HepG2 (cell line): ENCODE data around the gene OBSL1. TPM values are rescaled to one million over a fixed set of nuclear protein-coding genes. Genes with fewer than 3 reads are reported as not detected.

ENCODE experiments used
- AFF4 ChIP-seq: sonication (generic); formaldehyde crosslinking; IDR thresholded peaks from 2 replicates; pipeline ENCODE4 v1.4.0; 2020; ENCODE audit warnings: missing genetic modification reagents
- CERS6 ChIP-seq: sonication (generic); formaldehyde crosslinking; IDR thresholded peaks from 2 replicates; pipeline ENCODE4 v1.5.0; 2020; ENCODE audit warnings: missing genetic modification reagents
- KDM4B ChIP-seq: sonication (generic); formaldehyde crosslinking; IDR thresholded peaks from 2 replicates; pipeline ENCODE4 v1.4.0; 2020; ENCODE audit warnings: missing genetic modification reagents
- KDM5A ChIP-seq: fragments of 200-600 bp; sonication (generic); IDR thresholded peaks from 2 replicates; pipeline ENCODE4 v1.7.0; 2018; ENCODE audit warnings: antibody characterized with exemption, mild to moderate bottlenecking, low read length, borderline replicate concordance
- KIAA2018 ChIP-seq: sonication (generic); formaldehyde crosslinking; IDR thresholded peaks from 2 replicates; pipeline ENCODE4 v1.5.0; 2020; ENCODE audit warnings: mild to moderate bottlenecking, missing genetic modification reagents, borderline replicate concordance
- MLLT10 ChIP-seq: sonication (generic); formaldehyde crosslinking; IDR thresholded peaks from 2 replicates; pipeline ENCODE4 v1.4.0; 2020; ENCODE audit warnings: missing genetic modification reagents
- PHF20 ChIP-seq: sonication (generic); formaldehyde crosslinking; IDR thresholded peaks from 2 replicates; pipeline ENCODE4 v1.5.0; 2020; ENCODE audit warnings: mild to moderate bottlenecking, missing genetic modification reagents
- STAT6 ChIP-seq: sonication (generic); formaldehyde crosslinking; IDR thresholded peaks from 2 replicates; pipeline ENCODE4 v1.4.0; 2020; ENCODE audit warnings: missing genetic modification reagents, mild to moderate bottlenecking, borderline replicate concordance
- THAP11 ChIP-seq: IDR thresholded peaks from 2 replicates; pipeline ENCODE4 v1.6.1; 2016; ENCODE audit warnings: missing biosample characterization, missing genetic modification reagents
- ZNF674 ChIP-seq: sonication (generic); formaldehyde crosslinking; IDR thresholded peaks from 2 replicates; pipeline ENCODE4 v1.5.0; 2020; ENCODE audit warnings: low read depth, mild to moderate bottlenecking, missing genetic modification reagents
- polyA plus RNA-seq, 8 experiments: library from polyadenylated mRNA; depleted of rRNA in 3 of 8; stranded (reverse) in 7 of 8; unstranded in 1 of 8; fragments of >200 nt; fragmentation: Illumina TruSeq in 4 of 8; extraction: Trizol in 4 of 8; gene quantifications; 2 replicates each; pipeline versions ENCODE4 v1.2.1 to v1.2.3, GENCODE V29; 2011 to 2016; ENCODE audit warnings: low read depth in 4 of 8, missing spikeins in 1 of 8, mixed read lengths in 1 of 8; ENCODE audit not compliant: insufficient read depth in 1 of 8
- total RNA-seq, 5 experiments: library from RNA; depleted of rRNA; stranded (reverse); fragments of >200 nt; fragmentation: Illumina TruSeq; extraction: Trizol; gene quantifications; 2 replicates each; pipeline ENCODE4 v1.2.3, GENCODE V29; 2016; ENCODE audit warnings: low read depth in 1 of 5

Gene OBSL1
- total and polyA plus RNA-seq, 2 of the 13 experiments (the other 11 are each of a cell fraction or from before 2014, with no cell fraction given) = 86.7 to 218 TPM

GRCh38 chr2:219562049-219563020 lies 9.0 kb downstream of the OBSL1 start (continued):
- no peak for TF ChIP-seq STAT6 (CRISPR knock-in tag)
- TF ChIP-seq MLLT10 (CRISPR knock-in tag) = no peak
- no peak for TF ChIP-seq KDM5A
- no peak for TF ChIP-seq PHF20 (CRISPR knock-in tag)
- TF ChIP-seq CERS6 (CRISPR knock-in tag) = no peak
- TF ChIP-seq THAP11 (CRISPR knock-in tag) = no peak
- 0 out of 2 replicates have a peak, but pooled peaks have one; percentile 21 for TF ChIP-seq AFF4
- TF ChIP-seq ZNF674 (CRISPR knock-in tag) = no peak
- no peak for TF ChIP-seq KIAA2018
- TF ChIP-seq KDM4B (CRISPR knock-in tag) = no peak
